ENCODE results near the gene IFIT3.

- TF ChIP-seq POLR2A (IDR thresholded peaks at IDR 0.05) = no peak
- TF ChIP-seq, protein P1, sequence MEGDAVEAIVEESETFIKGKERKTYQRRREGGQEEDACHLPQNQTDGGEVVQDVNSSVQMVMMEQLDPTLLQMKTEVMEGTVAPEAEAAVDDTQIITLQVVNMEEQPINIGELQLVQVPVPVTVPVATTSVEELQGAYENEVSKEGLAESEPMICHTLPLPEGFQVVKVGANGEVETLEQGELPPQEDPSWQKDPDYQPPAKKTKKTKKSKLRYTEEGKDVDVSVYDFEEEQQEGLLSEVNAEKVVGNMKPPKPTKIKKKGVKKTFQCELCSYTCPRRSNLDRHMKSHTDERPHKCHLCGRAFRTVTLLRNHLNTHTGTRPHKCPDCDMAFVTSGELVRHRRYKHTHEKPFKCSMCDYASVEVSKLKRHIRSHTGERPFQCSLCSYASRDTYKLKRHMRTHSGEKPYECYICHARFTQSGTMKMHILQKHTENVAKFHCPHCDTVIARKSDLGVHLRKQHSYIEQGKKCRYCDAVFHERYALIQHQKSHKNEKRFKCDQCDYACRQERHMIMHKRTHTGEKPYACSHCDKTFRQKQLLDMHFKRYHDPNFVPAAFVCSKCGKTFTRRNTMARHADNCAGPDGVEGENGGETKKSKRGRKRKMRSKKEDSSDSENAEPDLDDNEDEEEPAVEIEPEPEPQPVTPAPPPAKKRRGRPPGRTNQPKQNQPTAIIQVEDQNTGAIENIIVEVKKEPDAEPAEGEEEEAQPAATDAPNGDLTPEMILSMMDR (IDR thresholded peaks at IDR 0.05) = no peak
Observed at GRCh38 chr10:89352802-89353201, 25.0 kb downstream of the IFIT3 start.
